ENCODE data around the gene INPP5D.

GRCh38 chr2:233065954-233066470 lies 5.9 kb downstream of the INPP5D start:
- TF ChIP-seq CTCF (IDR thresholded peaks at IDR 0.05; ENCODE audit: insufficient read depth, low read length) (no peak), POLR2AphosphoS5 (IDR thresholded peaks at IDR 0.05; ENCODE audit: low read depth) (no peak), REST (IDR thresholded peaks at IDR 0.05; ENCODE audit: insufficient replicate concordance, low read depth) (no peak), SPI1 (IDR thresholded peaks at IDR 0.05; ENCODE audit: borderline replicate concordance, low read depth) (no peak)

Measured in HL-60 (cell line).